GM18870 (cell line): ENCODE measurements around the gene PRMT3.
"Not testable (repeated sequence)": the region's sequence is repeated elsewhere in the genome, so short reads cannot be mapped to it uniquely, and the experiment has no call there.

Experiments used
- ATAC-seq: cut with Tn5 transposase; IDR thresholded peaks from one replicate; pipeline ENCODE4 v1.9.1; 2021; ENCODE audit warnings: moderate library complexity; ENCODE audit not compliant: unreplicated experiment

Gene PRMT3

GRCh38 chr11:20387261-20388095 is at the start of gene PRMT3:
Gene PRMT3 (plus strand): TSS chr11:20387716. CDS start chr11:20387747, 31 bp downstream.
- peak; percentile 73 for ATAC-seq

- no peak for ATAC-seq
Measured at GRCh38 chr11:20342347-20343141, 45.0 kb upstream of the PRMT3 start.

DNA sequence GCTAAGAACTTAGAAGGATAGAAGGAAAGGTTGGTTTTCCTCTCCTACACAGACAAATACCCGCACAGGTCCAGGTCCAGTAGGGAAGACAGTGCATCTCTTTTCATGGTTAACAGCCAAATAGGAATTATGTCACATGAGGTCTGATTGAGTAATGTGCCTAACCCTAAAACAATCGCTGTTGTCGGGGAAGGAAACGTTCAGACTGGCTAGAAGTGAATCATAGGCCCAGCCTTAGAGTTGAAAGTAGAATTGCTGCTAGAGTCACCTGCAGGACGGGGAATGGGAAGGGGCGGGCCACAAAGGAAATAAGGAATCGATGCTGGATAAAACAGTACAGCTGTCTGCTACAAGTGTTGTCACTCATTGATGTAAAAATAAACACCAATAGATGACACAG is 36.4 kb upstream of the PRMT3 start:
- no peak for ATAC-seq

GRCh38 chr11:20351751-20352262 is 35.7 kb upstream of the PRMT3 start:
- ATAC-seq: no peak

- ATAC-seq: peak; percentile 44
Measured at GRCh38 chr11:20353829-20354434, 33.6 kb upstream of the PRMT3 start.

- ATAC-seq: peak; percentile 85
Measured at GRCh38 chr11:20355221-20356219, 32.0 kb upstream of the PRMT3 start.

DNA sequence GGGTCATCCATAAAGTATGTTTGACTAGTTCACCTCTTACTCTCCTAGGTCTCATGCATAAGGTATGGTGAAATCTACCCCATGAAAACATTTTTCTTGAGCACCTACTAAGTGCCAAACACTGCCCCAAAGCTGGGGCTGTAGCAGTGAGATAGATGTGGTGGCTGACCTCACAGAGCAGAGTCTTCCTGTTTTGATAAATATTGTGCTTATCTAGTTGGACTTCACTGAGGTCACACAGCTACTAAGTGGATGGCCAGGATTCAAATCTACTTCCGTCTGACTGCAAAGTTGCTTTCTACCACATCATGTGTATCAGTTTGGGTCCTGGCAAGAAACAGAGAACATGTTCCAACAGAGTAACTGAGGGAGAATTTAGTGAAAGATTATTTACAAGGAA is 30.4 kb upstream of the PRMT3 start:
- no peak for ATAC-seq

DNA sequence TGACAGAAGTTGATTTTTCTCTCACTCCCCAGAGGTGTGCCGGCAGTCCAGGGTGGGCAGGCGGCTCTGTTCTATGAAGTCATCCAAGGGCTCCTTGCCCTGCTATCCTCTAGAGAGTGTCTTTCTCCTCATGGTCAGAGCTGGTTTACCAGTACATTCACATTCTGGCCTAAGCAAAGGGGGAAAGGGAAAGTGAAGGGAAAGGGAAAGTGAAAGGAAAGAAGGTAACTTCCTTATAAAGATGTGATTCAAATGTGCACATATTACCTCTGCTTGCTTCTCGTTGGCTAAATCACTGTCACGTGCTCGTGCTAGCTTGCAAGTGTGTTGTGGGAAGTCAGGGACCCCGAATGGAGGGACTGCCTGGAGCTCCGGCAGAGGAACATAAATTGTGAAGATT is 26.9 kb upstream of the PRMT3 start:
- ATAC-seq: peak; percentile 59

DNA sequence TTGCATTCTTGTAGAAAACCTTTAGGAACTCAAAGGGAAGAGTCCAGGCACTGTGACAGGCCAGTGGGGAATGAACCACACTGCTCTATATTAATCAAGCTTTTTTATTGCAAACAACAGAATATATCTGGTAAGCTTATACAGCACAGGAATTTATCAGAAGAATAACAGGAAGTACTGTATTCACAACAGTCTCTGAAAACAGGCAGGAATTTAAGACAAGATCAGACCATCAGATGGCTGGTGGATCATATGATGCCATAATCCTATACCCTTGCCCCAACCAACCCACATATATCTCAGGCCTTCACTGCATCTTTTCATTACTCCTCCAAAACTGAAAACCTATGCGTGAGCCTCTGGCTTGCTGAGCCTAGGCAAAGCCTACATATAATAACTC is 25.0 kb upstream of the PRMT3 start:
- no peak for ATAC-seq

- ATAC-seq: no peak
Measured at GRCh38 chr11:20363149-20363499, 24.4 kb upstream of the PRMT3 start.

DNA sequence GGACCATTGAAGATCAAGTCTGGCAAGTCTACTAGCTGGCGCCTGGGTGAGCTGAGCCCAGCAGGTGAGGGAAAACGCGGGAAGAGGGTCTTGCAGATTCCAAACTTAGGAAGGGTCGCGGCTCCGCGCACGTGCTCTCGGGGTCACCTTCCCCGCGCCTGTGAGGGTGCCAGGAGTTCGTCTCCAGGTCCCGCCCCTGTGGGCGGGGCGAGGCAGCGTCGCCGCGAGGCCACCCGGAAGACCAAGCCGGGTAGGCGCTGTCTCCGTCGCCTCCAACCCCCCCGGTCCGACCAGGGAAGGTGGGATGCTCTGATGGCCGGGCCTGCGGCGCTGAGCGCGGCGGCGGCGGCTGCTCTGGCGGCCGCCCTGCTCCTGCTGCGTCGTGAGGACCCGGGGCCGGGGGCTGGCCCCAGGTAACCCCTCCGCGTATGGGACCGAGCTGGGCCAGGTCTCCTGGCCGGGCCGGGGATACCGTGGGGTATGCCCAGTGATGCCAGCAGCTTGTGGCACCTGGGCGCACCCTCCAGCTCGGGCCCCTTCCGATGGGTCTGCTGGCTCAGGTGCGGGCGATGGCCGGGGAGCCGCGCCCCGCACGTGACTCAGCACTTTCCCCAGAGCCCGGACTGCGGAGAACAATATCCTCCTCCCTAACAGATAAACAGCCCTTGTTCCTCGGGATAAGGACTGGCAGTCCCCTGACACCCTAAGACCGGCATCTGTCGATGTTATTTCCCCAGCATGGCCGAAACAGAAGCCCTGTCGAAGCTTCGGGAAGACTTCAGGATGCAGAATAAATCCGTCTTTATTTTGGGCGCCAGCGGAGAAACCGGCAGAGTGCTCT is 23.8 kb upstream of the PRMT3 start, which contains the start of gene HTATIP2:
TSS of gene HTATIP2 (plus strand) at position 215 of the 841 bp plus-strand sequence. CDS start at position 739, 524 bp downstream.
- peak; percentile 78 for ATAC-seq

- no peak for ATAC-seq
Measured at GRCh38 chr11:20364341-20364792, 23.1 kb upstream of the PRMT3 start.

- ATAC-seq: not testable (repeated sequence)
Measured at GRCh38 chr11:20365465-20365864, 22.1 kb upstream of the PRMT3 start.

DNA sequence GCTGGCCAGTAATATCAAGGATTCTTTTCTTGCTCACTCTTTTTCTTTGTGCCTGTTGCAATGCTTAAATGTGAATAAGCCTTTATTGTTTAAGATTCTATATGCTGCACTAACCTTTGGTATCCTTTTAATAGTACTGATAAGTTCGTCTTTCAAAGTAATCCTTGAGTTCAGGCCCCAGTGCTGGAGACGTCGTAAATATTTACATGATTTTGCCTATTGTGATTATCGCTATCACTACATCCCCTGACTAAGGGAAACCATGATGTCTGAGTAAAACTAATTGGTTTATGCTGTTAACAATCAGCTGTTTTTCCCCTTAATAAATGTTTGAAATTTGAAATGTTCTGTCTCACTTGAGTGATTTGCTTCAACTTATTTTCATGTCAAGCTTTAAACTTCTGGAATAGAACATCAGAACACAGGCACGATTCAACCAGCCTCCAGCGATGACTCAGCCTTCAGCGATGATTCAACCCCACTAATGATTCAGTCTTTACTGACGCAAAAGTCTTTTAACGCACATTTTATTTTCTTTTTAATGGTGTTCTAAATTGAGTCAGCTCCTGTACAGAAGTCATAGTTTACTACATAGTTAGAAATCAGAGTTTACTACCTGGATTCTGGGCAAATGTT is 20.1 kb upstream of the PRMT3 start:
- no peak for ATAC-seq

DNA sequence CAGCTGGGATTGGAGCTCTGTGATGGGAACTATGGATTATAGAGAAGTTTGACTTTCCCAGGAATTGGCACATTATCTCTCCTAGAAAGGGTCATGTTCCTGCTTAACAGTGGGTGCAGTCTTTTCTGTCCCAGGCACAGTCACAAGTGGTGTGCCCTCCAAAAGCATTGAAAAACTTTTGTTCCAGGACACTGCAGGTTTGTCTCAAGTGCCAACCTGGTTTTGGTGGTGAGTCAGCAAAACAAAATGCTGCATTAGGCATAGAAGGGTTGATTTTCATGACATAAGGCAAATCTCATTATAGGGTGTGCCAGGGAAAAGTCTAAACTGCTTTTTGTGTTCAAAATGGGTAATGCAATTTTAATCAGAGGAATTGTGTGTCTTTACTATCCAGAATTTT is 19.1 kb upstream of the PRMT3 start:
- no peak for ATAC-seq

DNA sequence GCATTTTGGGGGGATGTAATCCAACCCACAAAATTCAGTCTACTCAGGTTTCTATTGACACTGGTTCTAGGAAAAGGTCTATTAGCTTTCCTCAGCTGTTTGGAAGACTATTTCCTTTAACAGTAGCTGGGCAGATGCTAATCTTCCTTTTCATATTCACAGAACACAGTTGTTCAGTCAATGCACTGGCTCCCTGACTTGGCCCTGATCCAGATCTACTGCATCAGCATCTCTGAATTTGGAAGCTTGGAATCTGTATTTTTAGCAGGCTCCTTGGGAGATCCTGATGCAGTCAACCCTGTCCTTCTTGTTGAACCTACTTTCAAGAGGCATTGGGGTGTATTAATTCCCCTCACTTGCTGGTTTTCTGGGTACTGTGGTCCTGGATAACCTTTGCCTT is 17.7 kb upstream of the PRMT3 start:
- no peak for ATAC-seq

DNA sequence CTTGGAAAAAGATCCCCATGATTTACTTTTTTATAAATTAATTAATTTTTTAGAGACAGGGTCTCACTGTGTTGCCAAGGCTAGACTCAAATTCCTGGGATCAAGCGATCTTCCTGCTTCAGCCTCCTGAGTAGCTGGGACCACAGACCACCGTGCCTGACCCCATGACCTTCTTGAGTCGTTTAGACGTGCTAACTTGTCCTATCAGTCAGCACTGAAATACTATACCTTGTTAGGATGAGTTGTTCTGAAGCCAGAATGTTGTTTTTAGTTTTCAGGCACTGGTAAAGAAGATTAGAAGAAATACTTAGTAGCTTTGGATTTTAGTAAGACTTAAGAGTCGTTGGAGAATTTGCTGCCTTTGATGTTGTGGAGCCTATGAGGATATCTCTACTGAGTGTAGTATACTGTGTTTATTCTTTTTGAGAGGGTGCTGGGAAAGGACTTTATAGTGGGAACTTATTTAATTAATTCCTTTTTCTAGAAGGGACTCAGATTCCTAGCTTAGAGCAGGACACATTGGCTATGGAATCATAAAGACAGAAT is 15.4 kb upstream of the PRMT3 start:
- no peak for ATAC-seq

GRCh38 chr11:20373147-20373546 is 14.4 kb upstream of the PRMT3 start:
- no peak for ATAC-seq
